Osteoblast (primary cell): Measurements from ENCODE around the gene PRKCA. TPM values are rescaled to one million over a fixed set of nuclear protein-coding genes. Genes with fewer than 3 reads are reported as not detected.

Source experiments
- DNase-seq: peaks from one replicate; pipeline ENCODE4 v3.0.0; 2011; ENCODE audit warnings: low spot score, mixed read lengths; ENCODE audit not compliant: insufficient read length; ENCODE audit errors: missing footprints
- H2AFZ ChIP-seq: 2 replicates; pipeline ENCODE4 v1.6.0; 2011; ENCODE audit warnings: mild to moderate bottlenecking, low read length
- H3K27ac ChIP-seq: 2 replicates; pipeline ENCODE4 v1.5.1; 2011; ENCODE audit warnings: mild to moderate bottlenecking, low read depth, low read length, moderate library complexity
- H3K27me3 ChIP-seq: 2 replicates; pipeline ENCODE4 v1.6.0; 2012; ENCODE audit warnings: mild to moderate bottlenecking, control low read depth, inconsistent platforms, low read length, moderate library complexity; ENCODE audit not compliant: insufficient read depth
- H3K36me3 ChIP-seq: 2 replicates; pipeline ENCODE4 v1.5.1; 2011; ENCODE audit warnings: mild to moderate bottlenecking, low read length, control low read depth, moderate library complexity; ENCODE audit not compliant: insufficient read depth
- H3K4me1 ChIP-seq: 2 replicates; pipeline ENCODE4 v1.5.1; 2011; ENCODE audit warnings: mild to moderate bottlenecking, low read length, control low read depth, moderate library complexity; ENCODE audit not compliant: insufficient read depth
- H3K4me2 ChIP-seq: 2 replicates; pipeline ENCODE4 v1.6.0; 2011; ENCODE audit warnings: mild to moderate bottlenecking, low read length; ENCODE audit not compliant: insufficient read depth
- H3K4me3 ChIP-seq: fragments of 200-600 bp; sonication (generic); 3 replicates; pipeline ENCODE4 v1.5.1; 2012; ENCODE audit warnings: mild to moderate bottlenecking, low read length, inconsistent platforms; ENCODE audit not compliant: insufficient read depth
- H3K79me2 ChIP-seq: 2 replicates; pipeline ENCODE4 v1.6.0; 2012; ENCODE audit warnings: mild to moderate bottlenecking, low read length, control low read depth, inconsistent platforms; ENCODE audit not compliant: insufficient read depth
- H3K9me3 ChIP-seq: 2 replicates; pipeline ENCODE4 v1.5.1; 2011; ENCODE audit warnings: low read depth, low read length, control low read depth
- H4K20me1 ChIP-seq: 2 replicates; pipeline ENCODE4 v1.6.0; 2012; ENCODE audit warnings: mild to moderate bottlenecking, low read length, control low read depth; ENCODE audit not compliant: insufficient read depth
- total RNA-seq: library from RNA; depleted of rRNA; stranded (reverse); fragments of >200 nt; gene quantifications from 2 replicates; pipeline ENCODE4 v1.2.3, GENCODE V29; 2012
- TF ChIP-seq, protein P1 (sequence below): IDR thresholded peaks from 2 replicates; pipeline ENCODE4 v1.5.1; 2011; ENCODE audit warnings: mild to moderate bottlenecking, low read depth, low read length, moderate library complexity; ENCODE audit errors: extremely low read depth

Gene PRKCA
- total RNA-seq, 1 donor = 46.0 TPM

- H3K9me3 ChIP-seq = no peaks in the 10 kb centered on the region
- DNase-seq = no peak
Observed at GRCh38 chr17:66443606-66444005, 141.2 kb downstream of the PRKCA start.

GRCh38 chr17:66444031-66444430 lies 141.6 kb downstream of the PRKCA start:
- Histone ChIP-seq H3K27me3 (no peaks in the 10 kb centered on the region), H3K4me1 (no peaks in the 10 kb centered on the region), H3K4me3 (no peak overlapping the region), H3K27ac (no peak overlapping the region), H2AFZ (no peak overlapping the region), H4K20me1 (peaks cover 19% of the 10 kb centered on the region), H3K9me3 (no peaks in the 10 kb centered on the region), H3K36me3 (no peaks in the 10 kb centered on the region), H3K79me2 (peaks cover 89% of the 10 kb centered on the region), H3K4me2 (no peak overlapping the region)
- TF ChIP-seq, protein P1, sequence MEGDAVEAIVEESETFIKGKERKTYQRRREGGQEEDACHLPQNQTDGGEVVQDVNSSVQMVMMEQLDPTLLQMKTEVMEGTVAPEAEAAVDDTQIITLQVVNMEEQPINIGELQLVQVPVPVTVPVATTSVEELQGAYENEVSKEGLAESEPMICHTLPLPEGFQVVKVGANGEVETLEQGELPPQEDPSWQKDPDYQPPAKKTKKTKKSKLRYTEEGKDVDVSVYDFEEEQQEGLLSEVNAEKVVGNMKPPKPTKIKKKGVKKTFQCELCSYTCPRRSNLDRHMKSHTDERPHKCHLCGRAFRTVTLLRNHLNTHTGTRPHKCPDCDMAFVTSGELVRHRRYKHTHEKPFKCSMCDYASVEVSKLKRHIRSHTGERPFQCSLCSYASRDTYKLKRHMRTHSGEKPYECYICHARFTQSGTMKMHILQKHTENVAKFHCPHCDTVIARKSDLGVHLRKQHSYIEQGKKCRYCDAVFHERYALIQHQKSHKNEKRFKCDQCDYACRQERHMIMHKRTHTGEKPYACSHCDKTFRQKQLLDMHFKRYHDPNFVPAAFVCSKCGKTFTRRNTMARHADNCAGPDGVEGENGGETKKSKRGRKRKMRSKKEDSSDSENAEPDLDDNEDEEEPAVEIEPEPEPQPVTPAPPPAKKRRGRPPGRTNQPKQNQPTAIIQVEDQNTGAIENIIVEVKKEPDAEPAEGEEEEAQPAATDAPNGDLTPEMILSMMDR = no peak
- DNase-seq = no peak

More at GRCh38 chr17:66443606-66444005, 141.2 kb downstream of the PRKCA start:
- H3K4me3 ChIP-seq = no peak overlapping the region
- no peak overlapping the region for H3K27ac ChIP-seq
- TF ChIP-seq, protein P1 = no peak
- H4K20me1 ChIP-seq = peaks cover 22% of the 10 kb centered on the region
- no peaks in the 10 kb centered on the region for H3K36me3 ChIP-seq
- no peaks in the 10 kb centered on the region for H3K27me3 ChIP-seq
- H2AFZ ChIP-seq = no peak overlapping the region
- H3K4me1 ChIP-seq = no peaks in the 10 kb centered on the region
- peaks cover 90% of the 10 kb centered on the region for H3K79me2 ChIP-seq
- H3K4me2 ChIP-seq = no peak overlapping the region

GRCh38 chr17:66445229-66445628 lies 142.8 kb downstream of the PRKCA start:
- Histone ChIP-seq H4K20me1 (peaks cover 25% of the 10 kb centered on the region), H3K4me3 (no peak overlapping the region), H3K79me2 (peaks cover 91% of the 10 kb centered on the region), H2AFZ (no peak overlapping the region), H3K36me3 (no peaks in the 10 kb centered on the region), H3K9me3 (no peaks in the 10 kb centered on the region), H3K27me3 (no peaks in the 10 kb centered on the region), H3K4me1 (no peaks in the 10 kb centered on the region), H3K4me2 (no peak overlapping the region), H3K27ac (no peak overlapping the region)
- no peak for DNase-seq
- TF ChIP-seq, protein P1 = no peak

DNA sequence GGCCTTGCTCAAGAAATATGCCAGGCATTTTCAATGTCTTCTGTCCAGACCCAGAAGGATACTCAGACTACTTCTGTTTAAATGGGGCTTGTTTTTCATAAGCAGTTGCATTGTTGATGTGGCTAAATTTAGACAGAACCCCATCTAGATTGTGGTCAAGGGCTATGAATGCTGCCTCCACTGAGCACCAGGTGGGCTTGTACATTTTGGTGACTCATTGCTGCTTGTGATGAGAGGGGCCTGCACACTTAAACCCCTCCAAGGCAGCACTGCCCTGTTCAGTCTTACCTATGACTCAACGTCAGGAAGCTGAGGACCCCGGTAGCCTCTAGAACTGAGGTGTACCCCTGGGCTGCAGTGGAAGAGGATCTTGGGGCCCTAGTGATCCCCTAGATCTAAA lies 144.0 kb downstream of the PRKCA start:
- no peaks in the 10 kb centered on the region for H3K9me3 ChIP-seq
- H3K27ac ChIP-seq = no peak overlapping the region
- H3K4me1 ChIP-seq = no peaks in the 10 kb centered on the region
- H3K4me3 ChIP-seq = no peak overlapping the region
- peaks cover 25% of the 10 kb centered on the region for H4K20me1 ChIP-seq
- no peaks in the 10 kb centered on the region for H3K36me3 ChIP-seq
- TF ChIP-seq, protein P1 = no peak
- H3K27me3 ChIP-seq = no peaks in the 10 kb centered on the region
- no peak overlapping the region for H3K4me2 ChIP-seq
- no peak overlapping the region for H2AFZ ChIP-seq
- no peak for DNase-seq
- H3K79me2 ChIP-seq = peaks cover 91% of the 10 kb centered on the region
